GM19328 (cell line): Measurements from ENCODE around the gene CSE1L.
"Not testable (repeated sequence)": the region's sequence is repeated elsewhere in the genome, so short reads cannot be mapped to it uniquely, and the experiment has no call there.

Experiments used
- ATAC-seq: cut with Tn5 transposase; IDR thresholded peaks from one replicate; pipeline ENCODE4 v1.9.1; 2021; ENCODE audit warnings: mild to moderate bottlenecking, moderate library complexity; ENCODE audit not compliant: unreplicated experiment

CSE1L gene, protein sequence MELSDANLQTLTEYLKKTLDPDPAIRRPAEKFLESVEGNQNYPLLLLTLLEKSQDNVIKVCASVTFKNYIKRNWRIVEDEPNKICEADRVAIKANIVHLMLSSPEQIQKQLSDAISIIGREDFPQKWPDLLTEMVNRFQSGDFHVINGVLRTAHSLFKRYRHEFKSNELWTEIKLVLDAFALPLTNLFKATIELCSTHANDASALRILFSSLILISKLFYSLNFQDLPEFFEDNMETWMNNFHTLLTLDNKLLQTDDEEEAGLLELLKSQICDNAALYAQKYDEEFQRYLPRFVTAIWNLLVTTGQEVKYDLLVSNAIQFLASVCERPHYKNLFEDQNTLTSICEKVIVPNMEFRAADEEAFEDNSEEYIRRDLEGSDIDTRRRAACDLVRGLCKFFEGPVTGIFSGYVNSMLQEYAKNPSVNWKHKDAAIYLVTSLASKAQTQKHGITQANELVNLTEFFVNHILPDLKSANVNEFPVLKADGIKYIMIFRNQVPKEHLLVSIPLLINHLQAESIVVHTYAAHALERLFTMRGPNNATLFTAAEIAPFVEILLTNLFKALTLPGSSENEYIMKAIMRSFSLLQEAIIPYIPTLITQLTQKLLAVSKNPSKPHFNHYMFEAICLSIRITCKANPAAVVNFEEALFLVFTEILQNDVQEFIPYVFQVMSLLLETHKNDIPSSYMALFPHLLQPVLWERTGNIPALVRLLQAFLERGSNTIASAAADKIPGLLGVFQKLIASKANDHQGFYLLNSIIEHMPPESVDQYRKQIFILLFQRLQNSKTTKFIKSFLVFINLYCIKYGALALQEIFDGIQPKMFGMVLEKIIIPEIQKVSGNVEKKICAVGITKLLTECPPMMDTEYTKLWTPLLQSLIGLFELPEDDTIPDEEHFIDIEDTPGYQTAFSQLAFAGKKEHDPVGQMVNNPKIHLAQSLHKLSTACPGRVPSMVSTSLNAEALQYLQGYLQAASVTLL

DNA sequence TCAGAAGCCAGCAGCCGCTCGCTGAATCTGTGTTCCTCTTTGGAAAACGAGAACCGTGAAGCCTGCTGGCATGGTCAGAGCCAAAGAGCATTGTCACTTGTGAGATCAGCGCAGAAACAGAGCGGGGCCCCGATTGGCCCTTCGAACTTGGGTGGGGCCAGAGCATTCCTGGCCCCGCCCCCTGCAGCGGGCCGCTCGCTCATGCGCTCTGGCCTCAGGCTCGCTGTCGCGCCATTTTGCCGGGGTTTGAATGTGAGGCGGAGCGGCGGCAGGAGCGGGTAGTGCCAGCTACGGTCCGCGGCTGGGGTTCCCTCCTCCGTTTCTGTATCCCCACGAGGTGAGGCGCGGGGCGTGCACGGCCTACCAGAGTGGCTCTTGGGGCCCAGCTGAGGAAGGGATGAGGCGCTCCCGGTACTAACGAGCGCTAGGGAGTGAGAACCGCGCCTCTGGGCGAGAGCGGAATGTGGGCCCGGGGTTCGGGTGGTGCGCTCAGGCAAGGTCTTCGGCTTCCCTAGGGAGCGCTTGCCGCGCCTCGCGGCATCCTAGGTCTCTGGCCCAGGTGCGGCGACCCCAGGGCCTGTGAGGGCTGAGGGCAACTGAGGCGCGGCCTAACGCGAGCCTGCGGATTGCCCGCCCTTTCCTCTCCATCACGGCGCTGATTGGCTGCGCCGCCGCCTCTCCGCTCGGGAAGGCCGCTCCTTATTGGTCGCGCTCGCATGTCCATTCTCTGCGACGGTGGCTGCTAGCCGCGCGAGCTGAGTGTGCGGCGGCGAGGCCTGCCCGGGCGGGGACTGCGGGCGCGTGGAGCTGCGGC is at the start of gene CSE1L:
Gene CSE1L, plus strand, starts transcription at position 226 of the 814 bp plus-strand sequence. CDS start 12,152 bp downstream, outside the sequence.
- ATAC-seq = peak; percentile 79

DNA sequence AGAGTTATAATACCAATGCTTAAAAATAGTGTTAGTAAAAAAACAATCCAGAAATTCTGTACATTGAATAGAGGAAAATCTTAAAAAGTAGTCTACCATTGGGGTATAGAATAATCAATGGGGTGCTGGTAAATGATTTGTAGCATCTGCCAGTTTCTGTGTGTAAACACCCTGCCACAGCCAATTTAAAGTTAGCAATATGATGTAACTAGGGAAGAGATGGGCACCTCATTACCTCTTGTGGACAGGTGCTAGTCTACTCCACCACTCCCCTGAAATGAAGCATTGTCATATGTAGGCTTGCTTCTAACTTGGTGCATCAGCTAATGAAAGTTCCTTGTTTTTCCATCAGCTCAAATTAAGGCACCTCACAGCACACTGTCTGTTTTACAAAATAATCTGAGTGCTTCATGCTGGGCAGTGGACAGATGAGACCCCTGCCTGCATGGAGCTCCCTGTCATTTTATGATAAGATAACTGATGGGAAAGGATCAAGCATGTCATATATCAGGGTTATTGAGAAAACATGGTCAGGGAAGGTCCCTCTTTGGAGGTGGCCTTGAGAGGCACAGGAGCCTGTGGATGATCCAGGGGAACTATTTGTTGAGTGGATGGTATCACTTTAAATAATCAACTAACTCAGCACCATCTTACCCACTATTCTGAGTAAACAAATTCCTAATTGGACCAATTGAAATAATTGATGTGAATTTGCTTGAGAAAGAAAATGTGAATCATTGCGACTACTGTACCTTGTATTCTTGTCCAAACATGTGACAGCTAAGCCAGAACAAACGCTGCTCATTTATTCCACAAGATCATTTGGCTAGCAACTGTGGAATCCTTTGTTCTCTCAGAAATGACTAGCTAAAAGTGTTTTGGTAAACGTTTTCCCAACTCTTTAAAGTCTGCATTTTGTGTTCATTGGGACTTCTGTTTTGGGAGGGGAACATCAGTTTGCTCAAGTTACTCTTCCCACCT is 45.9 kb upstream of the CSE1L start:
- no peak for ATAC-seq

DNA sequence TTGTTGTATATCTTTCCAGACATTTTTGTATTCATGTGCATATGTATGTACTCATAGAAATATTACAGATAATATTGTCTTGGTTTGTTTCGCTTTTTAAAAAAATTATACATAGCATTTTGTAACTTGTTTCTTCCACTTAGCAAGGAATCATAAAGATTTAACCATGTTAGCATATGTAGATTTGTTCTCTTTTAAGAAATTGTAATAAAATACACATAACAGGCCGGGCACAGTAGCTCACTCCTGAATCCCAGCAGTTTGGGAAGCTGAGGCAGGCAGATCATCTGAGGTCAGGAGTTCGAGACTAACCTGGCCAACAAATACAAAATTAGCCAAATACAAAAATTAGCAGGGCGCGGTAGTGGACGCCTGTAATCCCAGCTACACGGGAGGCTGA is 44.4 kb upstream of the CSE1L start:
- ATAC-seq = no peak

DNA sequence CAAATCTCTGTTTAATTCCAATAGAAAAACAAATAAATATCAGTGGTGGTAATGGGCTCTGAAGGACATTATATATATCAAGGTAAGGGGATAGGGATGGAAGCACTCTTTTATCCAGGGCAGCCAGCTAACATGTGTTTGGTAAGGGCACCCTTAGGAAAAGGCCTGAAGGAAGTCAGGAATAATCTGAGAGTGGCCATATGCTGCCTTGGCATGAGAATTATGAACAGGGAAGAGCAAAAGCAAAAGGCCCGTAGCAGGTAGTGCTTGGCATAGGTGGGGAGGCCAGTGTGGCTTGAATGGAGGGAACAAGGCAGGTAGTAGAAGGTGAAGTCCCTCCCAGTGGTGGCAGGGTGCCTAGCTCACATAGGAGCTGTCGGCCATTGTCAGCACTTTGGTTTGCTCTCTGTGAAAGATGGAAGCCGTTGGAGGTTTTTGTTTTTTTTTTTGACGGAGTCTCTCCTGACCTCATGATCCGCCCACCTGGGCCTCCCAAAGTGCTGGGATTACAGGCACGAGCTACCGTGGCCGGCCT is 39.6 kb upstream of the CSE1L start:
- ATAC-seq = no peak

DNA sequence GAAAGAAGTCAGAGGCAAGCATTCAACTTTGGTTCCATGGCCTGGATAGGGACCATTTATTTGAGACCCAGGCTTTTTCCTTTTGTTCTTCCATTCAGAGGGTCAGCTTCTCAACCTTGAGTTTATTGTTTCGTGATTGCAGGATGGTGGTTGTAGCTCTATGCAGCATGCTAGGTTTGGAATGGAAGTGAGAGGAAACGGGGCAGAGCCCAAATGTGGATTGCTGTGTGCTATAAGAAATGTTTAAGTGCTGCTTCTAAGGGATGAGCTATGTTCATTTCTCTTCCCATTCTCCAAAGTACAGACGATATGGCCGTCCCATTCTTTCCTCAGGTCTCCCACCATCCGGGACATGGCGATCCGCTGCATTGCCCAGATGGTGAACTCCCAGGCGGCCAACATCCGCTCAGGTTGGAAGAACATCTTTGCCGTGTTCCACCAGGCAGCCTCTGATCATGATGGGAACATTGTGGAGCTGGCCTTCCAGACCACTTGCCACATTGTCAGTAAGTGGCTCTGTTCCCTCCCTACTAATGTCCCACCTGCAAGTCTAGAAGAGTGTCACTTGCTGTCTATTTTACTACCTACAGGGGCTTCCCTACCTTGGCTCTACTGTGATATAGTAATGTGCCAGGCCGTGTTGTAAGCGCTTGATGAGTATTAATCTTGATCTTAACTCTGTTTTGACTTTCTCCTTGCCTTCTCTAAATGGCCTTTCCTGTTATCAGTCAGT is 36.0 kb upstream of the CSE1L start:
- ATAC-seq = no peak

DNA sequence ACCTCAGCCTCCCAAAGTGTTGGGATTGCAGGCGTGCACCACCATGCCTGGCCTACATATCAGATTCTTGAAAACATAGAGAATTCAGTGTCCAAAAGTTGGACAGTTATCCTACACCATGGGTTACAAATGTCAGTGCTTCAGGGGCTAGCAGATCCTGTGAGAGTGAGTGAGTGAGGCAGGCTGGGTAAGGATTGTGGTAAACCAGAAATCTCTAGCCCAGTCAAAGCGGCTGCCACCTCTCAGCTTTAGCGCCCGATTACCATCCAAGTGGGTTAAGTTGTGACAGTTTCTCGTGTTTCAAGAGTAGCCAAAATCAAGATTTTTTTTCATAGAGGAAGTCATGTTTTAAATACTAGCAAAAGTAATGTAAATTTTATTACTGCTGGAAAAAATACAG is 21.9 kb upstream of the CSE1L start:
- no peak for ATAC-seq

DNA sequence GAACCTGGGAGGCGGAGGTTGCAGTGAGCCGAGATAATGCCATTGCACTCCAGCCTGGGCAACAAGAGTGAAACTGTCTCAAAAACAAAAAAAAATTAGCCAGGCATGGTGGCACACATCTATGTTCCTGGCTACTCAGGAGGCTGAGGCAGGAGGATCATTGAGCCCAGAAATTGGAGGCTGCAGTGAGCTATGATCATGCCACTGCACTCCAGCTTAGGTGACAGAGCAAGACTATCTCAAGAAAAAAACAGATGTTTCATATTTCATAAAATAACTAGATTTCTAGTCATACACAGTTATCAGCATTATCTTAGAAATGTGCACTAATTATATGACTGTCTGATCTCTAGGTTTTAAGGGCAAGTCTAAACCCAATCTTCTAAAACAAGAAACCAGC is 17.9 kb upstream of the CSE1L start:
- not testable (repeated sequence) for ATAC-seq

DNA sequence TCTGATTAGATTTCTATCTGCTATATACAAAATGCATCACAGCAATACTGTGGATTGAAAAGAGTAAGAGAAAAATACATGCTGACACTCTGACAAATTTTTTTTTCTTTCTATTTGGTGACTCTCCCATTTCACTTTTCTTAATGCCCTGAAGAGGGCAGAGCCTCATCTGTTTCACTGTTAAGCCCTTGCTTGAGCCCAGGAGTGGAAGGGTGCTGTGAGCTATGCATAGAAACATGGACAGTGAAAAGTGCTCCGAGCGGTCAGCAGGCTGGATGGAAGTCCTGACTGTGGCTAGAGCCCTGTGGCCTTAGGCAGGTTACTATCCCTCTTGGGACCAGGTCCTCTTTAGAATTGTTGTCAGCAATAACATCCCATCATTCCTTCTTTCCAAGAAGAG is 17.4 kb upstream of the CSE1L start:
- ATAC-seq = no peak

DNA sequence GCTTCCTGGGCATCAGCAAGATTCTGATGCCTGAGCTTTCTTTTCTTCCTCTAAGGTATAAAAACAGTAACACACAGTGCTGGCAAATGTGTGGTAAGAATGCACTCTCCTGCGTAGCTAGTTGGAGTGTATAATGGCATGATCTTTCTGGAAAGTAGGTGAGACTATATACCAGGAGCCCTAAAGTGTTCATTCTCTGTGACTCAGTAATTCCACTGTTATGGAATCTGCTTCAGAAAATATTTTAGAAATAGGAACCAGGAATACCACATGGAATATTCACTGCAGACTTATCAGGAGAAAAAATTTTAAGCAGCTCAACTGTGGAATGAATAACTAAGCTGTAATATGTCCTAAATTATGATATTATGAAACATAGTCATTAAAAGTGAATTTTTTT is 16.9 kb upstream of the CSE1L start:
- no peak for ATAC-seq

DNA sequence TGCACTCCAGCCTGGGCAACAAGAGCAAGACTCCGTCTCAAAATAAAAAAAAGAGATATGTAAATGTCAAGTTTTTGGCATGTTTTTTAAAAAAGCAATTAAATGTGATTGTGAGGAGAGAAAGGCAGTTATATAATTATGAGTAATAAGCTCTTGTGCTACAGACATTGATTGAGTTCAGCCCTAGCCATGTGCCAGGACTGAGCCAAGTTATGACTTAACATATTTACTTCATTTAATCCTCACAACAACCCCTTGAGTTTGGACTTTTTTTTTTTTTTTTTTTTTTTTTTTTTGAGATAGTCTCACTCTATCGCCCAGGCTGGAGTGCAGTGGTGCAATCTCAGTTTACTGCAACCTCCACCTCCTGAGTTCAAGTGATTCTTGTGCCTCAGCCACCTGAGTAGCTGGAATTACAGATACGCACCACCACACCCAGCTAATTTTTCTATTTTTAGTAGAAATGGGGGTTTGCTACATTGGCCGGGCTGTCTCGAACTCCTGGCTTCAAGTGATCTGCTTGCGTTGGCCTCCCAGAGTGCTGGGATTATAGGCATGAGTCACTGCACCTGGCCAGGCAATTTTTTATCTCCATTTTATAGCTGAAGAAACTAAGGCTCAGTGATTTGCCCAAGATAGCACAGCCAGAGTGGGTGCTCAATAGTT is 15.0 kb upstream of the CSE1L start:
- ATAC-seq = no peak

DNA sequence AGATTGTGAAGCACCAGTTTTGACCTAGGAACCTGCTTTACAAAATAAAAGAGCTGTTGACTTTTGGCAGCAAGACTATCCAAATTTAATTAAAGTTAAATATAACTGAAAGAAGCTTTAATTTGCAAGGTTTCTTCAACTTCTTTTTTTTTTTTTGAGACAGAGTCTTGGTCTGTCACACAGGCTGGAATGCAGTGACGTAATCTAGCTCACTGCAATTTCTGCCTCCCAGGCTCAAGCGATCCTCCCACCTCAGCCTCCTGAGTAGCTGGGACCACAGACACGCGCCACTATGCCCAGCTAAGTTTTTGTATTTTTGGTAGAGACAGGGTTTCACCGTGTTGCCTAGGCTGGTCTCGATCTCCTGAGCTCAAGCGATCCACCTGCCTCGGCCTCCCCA is 13.7 kb upstream of the CSE1L start:
- ATAC-seq = no peak

DNA sequence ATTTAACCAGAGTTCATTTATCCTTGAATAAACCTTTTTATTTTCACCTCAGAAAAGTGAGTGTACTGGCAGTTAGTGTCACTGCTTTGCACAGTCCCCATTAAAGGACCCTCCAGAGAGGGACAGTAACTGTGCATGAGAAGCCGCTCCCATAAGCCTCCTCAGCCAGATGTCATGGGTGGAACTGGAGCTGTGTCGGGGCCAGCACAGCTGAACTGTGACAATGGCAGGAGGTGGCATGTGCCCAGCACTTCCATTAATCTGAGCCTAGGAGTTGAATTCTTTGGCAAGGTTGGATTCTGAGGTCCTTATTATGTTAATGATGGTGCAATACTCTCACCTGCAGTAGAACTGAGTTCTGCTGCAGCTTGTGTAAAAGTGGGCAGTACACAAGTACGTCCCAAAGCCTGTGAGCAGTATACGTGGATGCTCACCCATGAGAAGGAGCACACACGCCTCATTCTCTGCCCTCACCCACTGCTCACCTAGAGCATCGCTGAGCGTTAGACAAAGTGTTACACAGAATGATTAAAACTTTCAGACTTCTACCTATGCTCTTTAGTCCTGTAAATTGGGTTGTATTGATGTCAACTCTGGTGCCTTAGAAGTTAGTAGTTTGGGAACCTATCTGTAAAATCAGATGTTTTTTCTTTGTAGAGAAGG is 11.9 kb upstream of the CSE1L start:
- ATAC-seq = no peak

DNA sequence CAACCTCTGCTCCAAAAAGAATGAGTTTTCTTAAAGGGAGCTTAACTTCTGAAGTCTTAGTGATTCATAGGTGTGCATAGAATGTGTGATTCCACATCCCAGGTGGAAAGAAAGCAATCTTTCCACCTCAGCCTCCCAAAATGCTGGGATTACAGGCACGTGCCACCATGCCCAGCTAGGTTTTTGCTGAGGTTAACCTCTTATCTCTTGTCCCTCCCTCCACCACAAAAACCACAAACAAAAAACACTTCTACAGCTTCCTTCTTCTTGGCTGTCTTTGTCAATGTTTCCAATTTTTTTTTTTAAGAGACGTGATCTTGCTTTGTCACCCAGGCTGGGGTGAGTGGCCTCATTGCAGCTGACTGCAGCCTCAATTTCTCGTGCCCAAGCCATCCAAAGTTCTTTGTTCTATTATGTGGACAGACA is 8.1 kb upstream of the CSE1L start:
- no peak for ATAC-seq

DNA sequence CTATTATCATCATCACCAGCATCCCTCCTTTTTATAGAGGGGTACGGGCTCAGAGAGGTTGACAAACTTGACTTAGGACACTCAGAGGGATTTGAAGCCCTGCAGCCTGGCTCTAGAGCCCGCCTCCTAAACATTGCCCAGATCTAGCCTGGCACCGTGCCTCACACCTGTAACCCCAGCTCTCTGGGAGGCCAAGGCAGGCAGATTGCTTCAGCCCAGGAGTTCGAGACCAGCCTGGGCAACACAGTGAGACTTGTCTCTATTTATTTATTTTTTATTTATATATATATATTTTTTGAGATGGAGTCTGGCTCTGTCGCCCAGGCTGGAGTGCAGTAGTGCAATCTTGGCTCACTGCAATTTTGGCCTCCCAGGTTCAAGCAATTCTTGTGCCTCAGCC is 6.3 kb upstream of the CSE1L start:
- ATAC-seq = no peak

DNA sequence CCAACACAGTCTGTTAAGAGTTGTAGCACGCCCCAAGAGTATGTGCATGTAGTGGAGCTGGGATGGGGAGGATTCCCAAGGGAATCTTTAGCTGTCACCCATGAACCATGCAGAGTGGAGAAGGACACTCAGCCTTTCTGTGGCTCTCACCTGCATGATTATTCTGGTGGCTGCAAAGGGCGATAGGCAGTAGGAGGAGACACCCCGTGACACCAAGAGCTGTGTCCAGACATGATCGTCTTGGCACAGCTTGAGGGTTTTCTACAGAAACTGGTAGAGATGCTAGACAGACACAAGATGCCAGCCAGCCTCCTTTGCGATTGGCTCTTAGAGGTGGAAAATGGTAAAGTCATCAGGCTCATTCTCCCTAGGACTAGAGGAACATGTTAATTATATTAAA is 3.1 kb upstream of the CSE1L start:
- ATAC-seq = no peak

DNA sequence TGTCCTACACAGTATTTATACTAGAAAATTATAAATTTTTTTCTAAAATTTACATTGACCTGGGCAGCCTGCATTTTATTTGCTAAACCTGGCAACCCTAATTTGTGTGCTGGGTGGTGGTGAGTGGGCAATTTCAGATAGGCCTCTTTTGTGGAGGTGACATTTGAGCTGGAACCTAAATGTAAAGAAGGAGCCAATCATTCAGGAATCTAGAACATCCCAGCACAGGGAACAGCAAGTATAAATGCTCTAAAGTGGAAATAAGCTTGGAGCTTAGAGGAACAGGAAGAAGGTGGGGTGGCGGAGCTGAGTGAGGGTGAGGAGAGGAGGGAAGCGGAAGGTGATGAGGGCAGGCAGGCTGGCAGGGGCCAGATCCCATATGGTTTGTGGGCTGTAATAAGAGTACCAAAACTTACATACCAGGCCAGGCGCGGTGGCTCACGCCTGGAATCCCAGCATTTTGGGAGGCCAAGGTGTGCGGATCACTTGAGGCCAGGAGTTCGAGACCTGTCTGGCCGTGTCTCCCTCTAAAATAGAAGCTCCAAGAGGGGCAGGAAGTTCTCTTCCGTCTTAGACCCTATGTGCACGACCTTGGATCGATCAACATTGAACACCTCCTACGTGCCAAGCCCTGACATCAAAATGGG is 549 bp upstream of the CSE1L start:
- no peak for ATAC-seq

DNA sequence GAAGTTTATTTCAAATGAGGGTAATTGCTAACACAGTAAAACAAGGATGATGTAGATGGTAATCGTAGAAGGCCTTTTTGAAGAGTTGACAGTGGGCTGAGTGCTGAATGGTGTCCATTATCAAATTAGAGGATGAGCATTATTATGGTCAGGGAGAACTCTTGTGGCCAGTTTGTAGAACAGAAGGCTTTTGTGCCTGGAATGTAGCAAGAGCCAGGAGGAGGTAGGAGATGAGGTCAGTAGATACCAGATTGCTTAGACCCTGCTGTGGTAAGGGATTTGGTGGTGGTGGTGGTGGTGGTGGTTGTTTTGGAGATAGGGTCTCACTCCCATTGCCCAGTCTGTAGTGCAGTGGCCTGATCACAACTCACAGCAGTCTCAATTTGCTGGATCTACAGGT is 6.2 kb downstream of the CSE1L start:
- no peak for ATAC-seq
